IMR-90 (cell line): ENCODE results near the gene ANKRD53. TPM values are rescaled to one million over a fixed set of nuclear protein-coding genes. Genes with fewer than 3 reads are reported as not detected.

ENCODE experiments used
- ATAC-seq: fragments of 200-7000 bp; cut with Tn5 transposase; 2 replicates; pipeline ENCODE4 v1.9.1; 2020; ENCODE audit warnings: low read depth, mild to moderate bottlenecking, moderate library complexity
- BruUV-seq: library from RNA; stranded (reverse); fragments of 400-500 nt; replicated peaks from 2 replicates; lab custom pipeline; 2021; lab: Mats Ljungman, UMichigan
- CTCF ChIA-PET: fragments of 300-600 bp; formaldehyde crosslinking; extraction: SDS; loops from one replicate; lab custom pipeline; 2021; ENCODE audit warnings: antibody characterized with exemption; lab: Yijun Ruan, JAX
- POLR2A ChIA-PET: fragments of 300-600 bp; sonication (Branson Sonifier 250); formaldehyde crosslinking; loops from one replicate; lab custom pipeline; 2022; ENCODE audit warnings: antibody characterized with exemption; ENCODE audit not compliant: unreplicated experiment; lab: Charles Lee
- DNase-seq: peaks from one replicate; pipeline ENCODE4 v3.0.0; 2013
- H2AFZ ChIP-seq: replicated peaks from 2 replicates; pipeline ENCODE3; 2013; ENCODE audit warnings: low read length, mild to moderate bottlenecking; ENCODE audit not compliant: poor library complexity
- H2AK5ac ChIP-seq: 2 replicates; pipeline ENCODE4 v1.6.1; 2013; ENCODE audit warnings: low read depth, low read length, inconsistent platforms
- H2AK9ac ChIP-seq: replicated peaks from 2 replicates; pipeline ENCODE3; 2013; ENCODE audit warnings: mild to moderate bottlenecking, low read depth, low read length, moderate library complexity; ENCODE audit not compliant: poor library complexity
- H2BK120ac ChIP-seq: 2 replicates; pipeline ENCODE4 v1.6.1; 2013; ENCODE audit warnings: low read depth, low read length, inconsistent platforms
- H2BK15ac ChIP-seq: 3 replicates; pipeline ENCODE4 v1.6.1; 2013; ENCODE audit warnings: low read depth, low read length, inconsistent platforms
- H2BK20ac ChIP-seq: 2 replicates; pipeline ENCODE4 v1.6.1; 2013; ENCODE audit warnings: low read depth, mild to moderate bottlenecking, inconsistent platforms, low read length, moderate library complexity
- H2BK5ac ChIP-seq: 2 replicates; pipeline ENCODE4 v1.6.1; 2013; ENCODE audit warnings: mild to moderate bottlenecking, low read depth, low read length, inconsistent platforms; ENCODE audit not compliant: poor library complexity, severe bottlenecking
- H3K14ac ChIP-seq: replicated peaks from 2 replicates; pipeline ENCODE4 v1.6.1; 2013; ENCODE audit warnings: low read depth, low read length, inconsistent platforms
- H3K18ac ChIP-seq: 2 replicates; pipeline ENCODE4 v1.6.1; 2013; ENCODE audit warnings: low read depth, low read length, control low read depth
- H3K23ac ChIP-seq: 2 replicates; pipeline ENCODE4 v1.6.1; 2013; ENCODE audit warnings: low read depth, low read length, inconsistent platforms
- H3K27ac ChIP-seq: 2 replicates; pipeline ENCODE4 v1.5.1; 2013; ENCODE audit warnings: mild to moderate bottlenecking, control low read depth, low read length; ENCODE audit not compliant: insufficient read depth
- H3K27me3 ChIP-seq: 2 replicates; pipeline ENCODE4 v1.6.1; 2013; ENCODE audit warnings: low read length; ENCODE audit not compliant: control insufficient read depth, insufficient read depth
- H3K36me3 ChIP-seq: 2 replicates; pipeline ENCODE4 v1.6.1; 2013; ENCODE audit warnings: low read length, mixed read lengths; ENCODE audit not compliant: control insufficient read depth, insufficient read depth
- H3K4ac ChIP-seq: 2 replicates; pipeline ENCODE4 v1.6.1; 2013; ENCODE audit warnings: low read depth, low read length, inconsistent platforms
- H3K4me1 ChIP-seq: 2 replicates; pipeline ENCODE4 v1.6.1; 2013; ENCODE audit warnings: low read length, mixed read lengths; ENCODE audit not compliant: control insufficient read depth, insufficient read depth
- H3K4me2 ChIP-seq: 2 replicates; pipeline ENCODE4 v1.6.1; 2013; ENCODE audit warnings: low read depth, mild to moderate bottlenecking, control low read depth, low read length, moderate library complexity
- H3K4me3 ChIP-seq: 2 replicates; pipeline ENCODE4 v1.5.1; 2013; ENCODE audit warnings: low read depth, mild to moderate bottlenecking, control low read depth, low read length, moderate library complexity; ENCODE audit not compliant: insufficient read depth
- H3K56ac ChIP-seq: 2 replicates; pipeline ENCODE4 v1.6.1; 2013; ENCODE audit warnings: low read length, inconsistent platforms; ENCODE audit not compliant: insufficient read depth; ENCODE audit errors: extremely low read depth
- H3K79me1 ChIP-seq, 2 experiments: 2 replicates each; pipeline ENCODE4 v1.6.1; 2013; ENCODE audit warnings: low read length in 2 of 2, inconsistent platforms in 1 of 2, low read depth in 1 of 2
- H3K9ac ChIP-seq: 2 replicates; pipeline ENCODE4 v1.6.1; 2013; ENCODE audit warnings: low read depth, low read length, control low read depth
- H3K9me1 ChIP-seq: 2 replicates; pipeline ENCODE4 v1.6.1; 2013; ENCODE audit warnings: low read length, inconsistent platforms; ENCODE audit not compliant: insufficient read depth
- H3K9me3 ChIP-seq: 2 replicates; pipeline ENCODE4 v1.6.1; 2013; ENCODE audit warnings: low read length; ENCODE audit not compliant: control insufficient read depth, insufficient read depth
- H4K20me1 ChIP-seq: 2 replicates; pipeline ENCODE4 v1.6.1; 2013; ENCODE audit warnings: low read length, inconsistent platforms; ENCODE audit not compliant: insufficient read depth
- H4K5ac ChIP-seq: 2 replicates; pipeline ENCODE4 v1.6.1; 2013; ENCODE audit warnings: mild to moderate bottlenecking, low read depth, low read length, control low read depth
- H4K8ac ChIP-seq, 2 experiments: 2 replicates each; pipeline ENCODE4 v1.6.1; 2013; ENCODE audit warnings: low read depth in 2 of 2, low read length in 2 of 2, control low read depth in 1 of 2, inconsistent platforms in 1 of 2
- H4K91ac ChIP-seq: 2 replicates; pipeline ENCODE4 v1.6.1; 2013; ENCODE audit warnings: low read depth, low read length, inconsistent platforms; ENCODE audit not compliant: insufficient read depth
- CTCF ChIP-seq: conservative IDR thresholded peaks from 2 replicates; pipeline ENCODE4 v1.5.1; 2012; ENCODE audit warnings: mild to moderate bottlenecking, low read depth, low read length, improper control_type of control experiment
- MAFK ChIP-seq: IDR thresholded peaks from 2 replicates; pipeline ENCODE4 v1.6.1; 2012; ENCODE audit warnings: low read depth, low read length, improper control_type of control experiment
- MXI1 ChIP-seq: IDR thresholded peaks from 2 replicates; pipeline ENCODE4 v1.6.1; 2012; ENCODE audit warnings: low read depth, mild to moderate bottlenecking, low read length, moderate library complexity, borderline replicate concordance
- NFE2L2 ChIP-seq: fragments of 150-350 bp; IDR thresholded peaks from 2 replicates; pipeline ENCODE4 v1.6.1; 2016; ENCODE audit warnings: low read depth, mild to moderate bottlenecking, low read length
- RAD21 ChIP-seq: IDR thresholded peaks from 2 replicates; pipeline ENCODE4 v1.6.1; 2012; ENCODE audit warnings: low read length, improper control_type of control experiment
- RCOR1 ChIP-seq: IDR thresholded peaks from 2 replicates; pipeline ENCODE4 v1.6.1; 2012; ENCODE audit warnings: mild to moderate bottlenecking, low read length, improper control_type of control experiment; ENCODE audit not compliant: insufficient replicate concordance
- SMC3 ChIP-seq: fragments of 150-350 bp; IDR thresholded peaks from 2 replicates; pipeline ENCODE4 v1.6.1; 2016; ENCODE audit warnings: low read depth, mild to moderate bottlenecking, antibody characterized with exemption, low read length, moderate library complexity
- WGBS, 2 experiments: methylation state at CpG; one replicate each; pipeline versions ENCODE4 v1.1.5 to v1.1.7; 2013; ENCODE audit warnings: missing lambda C conversion rate in 2 of 2; ENCODE audit not compliant: insufficient read length in 1 of 2; ENCODE audit errors: extremely low coverage in 2 of 2; 5-methylcytosine and 5-hydroxymethylcytosine counted together
- dilution Hi-C: fragments of 300-500 bp; cut with HindIII; formaldehyde crosslinking; loops from one replicate; pipeline ENCODE4 v1.14.3; 2018; ENCODE audit warnings: low sequenced_read_pairs; ENCODE audit not compliant: unreplicated experiment
- in situ Hi-C: fragments of 300-500 bp; cut with MboI; formaldehyde crosslinking; loops from 3 replicates; pipeline ENCODE4 v1.14.3; 2019; ENCODE audit warnings: low sequenced_read_pairs, inconsistent platforms, mixed read lengths
- intact Hi-C: fragments of 100-400 bp; cut with micrococcal nuclease; formaldehyde crosslinking; loops from 2 replicates; pipeline ENCODE4 v1.10.0; 2022
- polyA plus RNA-seq, 3 experiments: library from polyadenylated mRNA; depleted of rRNA; stranded (reverse); fragments of >200 nt; gene quantifications; 2 replicates each; pipeline ENCODE4 v1.2.3, GENCODE V29; 2012; ENCODE audit warnings: low replicate concordance in 1 of 3
- total RNA-seq: library from RNA; depleted of rRNA; stranded (reverse); fragments of >200 nt; gene quantifications from 2 replicates; pipeline ENCODE4 v1.2.3, GENCODE V29; 2012

The ANKRD53 gene
- total and polyA plus RNA-seq, 2 of the 4 experiments (the other 2 are of a cell fraction) = 0.54 to 1.0 TPM

- no peaks in the 10 kb centered on the region for H3K36me3 ChIP-seq
- H3K23ac ChIP-seq = peak overlapping the region; percentile 24; the same call in 1 of the 2 replicates
- no peaks in the 10 kb centered on the region for H3K9me3 ChIP-seq
- H2AK5ac ChIP-seq = no peak overlapping the region
- intact Hi-C loops (loop anchor here (1.0 to 2.0 kb wide), 3 partner anchors 13 to 37 kb away; partner anchors contain the start of gene TEX261), dilution Hi-C loops (no loop called here), in situ Hi-C loops (no loop called here)
- ATAC-seq (peak; percentile 96), DNase-seq (peak; percentile 58)
- H2BK120ac ChIP-seq = no peak overlapping the region
- no peak overlapping the region for H3K56ac ChIP-seq
- no TSS peak for BruUV-seq
- no peak overlapping the region for H4K8ac ChIP-seq
- CTCF ChIA-PET = interaction anchor here (0.7 to 2.3 kb wide), 6 partner anchors 11 to 36 kb away, joined by 3 to 13 read pairs (median 4); partner anchors contain the start of gene ANKRD53
- WGBS, 2 experiments = 1% methylated on average over 24 of the region's 59 CpGs; no CpG with 5 or more reads in 1 of the 2 experiments
- peak overlapping the region; percentile 40 for H3K4me3 ChIP-seq
- no peak overlapping the region for H4K91ac ChIP-seq
- peak overlapping the region; percentile 72 for H2AK9ac ChIP-seq
- no peak overlapping the region for H2BK5ac ChIP-seq
- no peak overlapping the region for H3K18ac ChIP-seq
- H3K9ac ChIP-seq = no peak overlapping the region
- no peak overlapping the region for H3K27ac ChIP-seq
- TF ChIP-seq MXI1 = no peak
- TF ChIP-seq MAFK = no peak
- TF ChIP-seq NFE2L2 = no peak
- TF ChIP-seq CTCF = peak; percentile 75
- TF ChIP-seq RAD21 = peak; percentile 63
- TF ChIP-seq SMC3 = peak; percentile 41; the same call in 1 of the 2 replicates
- no peak for TF ChIP-seq RCOR1
- H3K14ac ChIP-seq = no peak overlapping the region
- H3K4ac ChIP-seq = no peak overlapping the region
- no peaks in the 10 kb centered on the region for H3K9me1 ChIP-seq
- POLR2A ChIA-PET = no interaction called here
- no peaks in the 10 kb centered on the region for H4K20me1 ChIP-seq
- H3K27me3 ChIP-seq = peaks cover 5% of the 10 kb centered on the region; the same call in 1 of the 2 replicates
- peak overlapping the region; percentile 97 for H2AFZ ChIP-seq
- H2BK15ac ChIP-seq = no peak overlapping the region
- no peak overlapping the region for H4K5ac ChIP-seq
- no peaks in the 10 kb centered on the region for H3K4me1 ChIP-seq
- no peaks in the 10 kb centered on the region for H3K79me1 ChIP-seq
- H2BK20ac ChIP-seq = no peak overlapping the region
- H3K4me2 ChIP-seq = peak overlapping the region; percentile 64
These were observed 13.6 kb upstream of the ANKRD53 start for GRCh38 chr2:70964596-70965386.
